Suprapubic skin (tissue), 4 donors: ENCODE results near the gene QKI. TPM values are rescaled to one million over a fixed set of nuclear protein-coding genes. Genes with fewer than 3 reads are reported as not detected.

ENCODE experiments used
- DNase-seq, 2 donors: peaks; one replicate each; pipeline ENCODE4 v3.0.0-alpha.2; 2019; ENCODE audit warnings: low spot score in 2 of 2
- H3K27ac ChIP-seq: fragments of 200-600 bp; sonication (generic); one replicate; pipeline ENCODE4 v1.5.1; 2019
- H3K27me3 ChIP-seq: fragments of 200-600 bp; sonication (generic); one replicate; pipeline ENCODE4 v1.5.1; 2019
- H3K36me3 ChIP-seq: fragments of 200-600 bp; sonication (generic); one replicate; pipeline ENCODE4 v1.5.1; 2019
- H3K4me1 ChIP-seq: fragments of 200-600 bp; sonication (generic); one replicate; pipeline ENCODE4 v1.5.1; 2019
- H3K4me3 ChIP-seq: fragments of 200-600 bp; sonication (generic); one replicate; pipeline ENCODE4 v1.5.1; 2019; ENCODE audit warnings: mild to moderate bottlenecking
- H3K9me3 ChIP-seq: fragments of 200-600 bp; sonication (generic); one replicate; pipeline ENCODE4 v1.5.1; 2019
- EP300 ChIP-seq: sonication (generic); formaldehyde crosslinking; IDR thresholded peaks from one replicate; pipeline ENCODE4 v1.6.1; 2017; ENCODE audit warnings: antibody characterized with exemption
- POLR2A ChIP-seq, 2 donors: fragments of 450-650 bp; IDR thresholded peaks; one replicate each; pipeline ENCODE4 v1.6.1; 2017; ENCODE audit warnings: antibody characterized with exemption in 2 of 2, mild to moderate bottlenecking in 2 of 2, moderate library complexity in 2 of 2
- POLR2AphosphoS5 ChIP-seq, 3 donors: sonication (generic); formaldehyde crosslinking; IDR thresholded peaks; one replicate each; pipeline ENCODE4 v1.6.1; 2017; ENCODE audit warnings: antibody characterized with exemption in 3 of 3
- WGBS: methylation state at CpG from one replicate; pipeline ENCODE4 v1.1.5; 2018; 5-methylcytosine and 5-hydroxymethylcytosine counted together
- total RNA-seq, 4 donors: library from RNA; depleted of rRNA; stranded (reverse); fragments of >200 nt; gene quantifications; one replicate each; pipeline ENCODE4 v1.1.0, GENCODE V29; 2016
- TF ChIP-seq, protein P1 (sequence below), 2 donors: fragments of 200-600 bp in 1 of 2; fragments of 450-650 bp in 1 of 2; sonication (generic) in 1 of 2; IDR thresholded peaks; one replicate each; pipeline ENCODE4 v1.5.1; 2016 to 2019; ENCODE audit warnings: antibody characterized with exemption in 2 of 2, mild to moderate bottlenecking in 1 of 2, moderate library complexity in 1 of 2

Gene QKI
- total RNA-seq, 4 donors from 2014 or later, result 149 to 187 (median 165) TPM

DNA sequence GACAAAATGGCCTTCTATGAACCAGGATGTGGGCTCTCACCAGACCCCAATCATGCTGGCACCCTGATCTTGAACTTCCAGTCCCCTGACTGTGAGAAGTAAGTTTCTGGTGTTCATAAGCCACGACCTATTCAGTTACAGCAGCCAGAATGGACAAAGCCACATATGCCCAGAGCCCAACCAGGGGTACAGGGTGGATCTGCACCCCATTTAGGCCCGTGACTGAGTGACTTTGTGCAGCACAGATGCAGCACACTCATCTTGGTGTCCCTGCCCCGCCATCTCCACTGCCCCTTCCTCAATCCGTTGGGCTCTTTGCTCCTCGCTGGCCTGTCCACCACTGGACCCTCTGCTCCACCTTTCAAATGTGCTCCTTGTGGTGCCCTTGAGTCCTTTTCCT is 205.6 kb downstream of the QKI start:
- Histone ChIP-seq H3K4me1 (no peaks in the 10 kb centered on the region), H3K4me3 (no peak overlapping the region), H3K9me3 (no peaks in the 10 kb centered on the region), H3K27ac (no peak overlapping the region), H3K36me3 (no peaks in the 10 kb centered on the region), H3K27me3 (no peaks in the 10 kb centered on the region)
- DNase-seq, result no peak
- TF ChIP-seq POLR2A (IDR thresholded peaks at IDR 0.05) (no peak), EP300 (no peak), POLR2AphosphoS5 (IDR thresholded peaks at IDR 0.05) (no peak)
- TF ChIP-seq, protein P1, sequence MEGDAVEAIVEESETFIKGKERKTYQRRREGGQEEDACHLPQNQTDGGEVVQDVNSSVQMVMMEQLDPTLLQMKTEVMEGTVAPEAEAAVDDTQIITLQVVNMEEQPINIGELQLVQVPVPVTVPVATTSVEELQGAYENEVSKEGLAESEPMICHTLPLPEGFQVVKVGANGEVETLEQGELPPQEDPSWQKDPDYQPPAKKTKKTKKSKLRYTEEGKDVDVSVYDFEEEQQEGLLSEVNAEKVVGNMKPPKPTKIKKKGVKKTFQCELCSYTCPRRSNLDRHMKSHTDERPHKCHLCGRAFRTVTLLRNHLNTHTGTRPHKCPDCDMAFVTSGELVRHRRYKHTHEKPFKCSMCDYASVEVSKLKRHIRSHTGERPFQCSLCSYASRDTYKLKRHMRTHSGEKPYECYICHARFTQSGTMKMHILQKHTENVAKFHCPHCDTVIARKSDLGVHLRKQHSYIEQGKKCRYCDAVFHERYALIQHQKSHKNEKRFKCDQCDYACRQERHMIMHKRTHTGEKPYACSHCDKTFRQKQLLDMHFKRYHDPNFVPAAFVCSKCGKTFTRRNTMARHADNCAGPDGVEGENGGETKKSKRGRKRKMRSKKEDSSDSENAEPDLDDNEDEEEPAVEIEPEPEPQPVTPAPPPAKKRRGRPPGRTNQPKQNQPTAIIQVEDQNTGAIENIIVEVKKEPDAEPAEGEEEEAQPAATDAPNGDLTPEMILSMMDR (IDR thresholded peaks at IDR 0.05), result no peak
- 93% methylated on average over 5 of the region's 5 CpGs for WGBS

DNA sequence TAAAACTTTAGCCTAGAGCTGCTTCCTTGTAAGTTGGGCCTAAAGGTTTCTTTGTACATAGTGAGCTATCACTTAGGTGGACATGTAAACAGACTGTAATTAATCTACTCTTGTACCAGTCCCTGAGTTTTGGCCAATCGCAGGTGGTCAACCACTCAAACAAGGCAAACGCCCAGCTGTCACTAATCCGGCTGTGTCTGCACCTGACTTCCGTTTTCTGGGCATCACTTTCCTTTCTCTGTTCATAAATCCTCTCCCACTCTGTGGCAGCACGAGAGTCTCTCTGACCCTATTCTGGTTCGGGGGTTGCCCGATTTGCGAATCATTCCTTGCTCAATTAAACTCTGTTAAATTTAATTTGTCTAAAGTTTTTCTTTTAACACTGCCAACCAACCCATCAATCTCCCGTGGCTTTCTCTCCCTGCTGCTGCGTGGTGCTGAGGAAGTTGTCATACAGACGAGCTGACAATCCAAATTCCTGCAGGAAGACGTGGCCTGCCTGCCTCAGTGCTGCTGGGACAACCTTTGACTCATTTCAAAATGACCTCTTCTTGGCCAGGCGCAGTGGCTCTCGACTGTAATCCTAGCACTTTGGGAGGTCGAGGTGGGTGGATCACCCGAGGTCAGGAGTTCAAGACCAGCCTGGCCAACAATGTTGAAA is 206.3 kb downstream of the QKI start:
- H3K4me3 ChIP-seq, result no peak overlapping the region

DNA sequence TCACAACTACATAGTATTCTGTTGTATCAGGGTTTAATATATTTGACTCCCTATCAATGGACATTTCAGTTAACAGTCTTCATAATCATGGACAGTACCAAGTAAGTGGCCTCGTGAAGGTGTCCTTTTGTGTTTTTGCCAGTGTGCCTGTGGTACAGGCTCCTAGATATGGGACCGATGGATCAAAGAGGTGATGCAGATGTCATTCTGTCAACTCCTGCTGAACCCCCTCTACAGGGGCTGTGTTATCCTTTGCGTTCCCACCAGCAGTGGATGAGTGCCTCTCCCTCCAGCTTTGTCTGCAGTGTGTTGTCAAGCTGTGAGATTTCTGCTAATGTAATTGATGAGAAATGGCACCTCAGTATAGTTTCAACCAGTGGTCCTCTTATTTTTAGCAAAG is 210.7 kb downstream of the QKI start:
- Histone ChIP-seq H3K4me3 (no peak overlapping the region), H3K27ac (no peak overlapping the region), H3K27me3 (peaks cover 2% of the 10 kb centered on the region), H3K9me3 (no peaks in the 10 kb centered on the region), H3K36me3 (no peaks in the 10 kb centered on the region), H3K4me1 (no peaks in the 10 kb centered on the region)
- WGBS, result 89% methylated on average over 3 of the region's 3 CpGs
- TF ChIP-seq POLR2A (IDR thresholded peaks at IDR 0.05) (no peak), POLR2AphosphoS5 (IDR thresholded peaks at IDR 0.05) (no peak), EP300 (no peak)
- TF ChIP-seq, protein P1 (IDR thresholded peaks at IDR 0.05), result no peak
- DNase-seq, result no peak

More for the DNA sequence above, 206.3 kb downstream of the QKI start:
- TF ChIP-seq, protein P1 (IDR thresholded peaks at IDR 0.05), result no peak
- H3K36me3 ChIP-seq, result no peaks in the 10 kb centered on the region
- DNase-seq, result no peak
- no peaks in the 10 kb centered on the region for H3K27me3 ChIP-seq
- no peaks in the 10 kb centered on the region for H3K9me3 ChIP-seq
- H3K4me1 ChIP-seq, result no peaks in the 10 kb centered on the region
- H3K27ac ChIP-seq, result no peak overlapping the region
- WGBS, result 79% methylated on average over 16 of the region's 16 CpGs

DNA sequence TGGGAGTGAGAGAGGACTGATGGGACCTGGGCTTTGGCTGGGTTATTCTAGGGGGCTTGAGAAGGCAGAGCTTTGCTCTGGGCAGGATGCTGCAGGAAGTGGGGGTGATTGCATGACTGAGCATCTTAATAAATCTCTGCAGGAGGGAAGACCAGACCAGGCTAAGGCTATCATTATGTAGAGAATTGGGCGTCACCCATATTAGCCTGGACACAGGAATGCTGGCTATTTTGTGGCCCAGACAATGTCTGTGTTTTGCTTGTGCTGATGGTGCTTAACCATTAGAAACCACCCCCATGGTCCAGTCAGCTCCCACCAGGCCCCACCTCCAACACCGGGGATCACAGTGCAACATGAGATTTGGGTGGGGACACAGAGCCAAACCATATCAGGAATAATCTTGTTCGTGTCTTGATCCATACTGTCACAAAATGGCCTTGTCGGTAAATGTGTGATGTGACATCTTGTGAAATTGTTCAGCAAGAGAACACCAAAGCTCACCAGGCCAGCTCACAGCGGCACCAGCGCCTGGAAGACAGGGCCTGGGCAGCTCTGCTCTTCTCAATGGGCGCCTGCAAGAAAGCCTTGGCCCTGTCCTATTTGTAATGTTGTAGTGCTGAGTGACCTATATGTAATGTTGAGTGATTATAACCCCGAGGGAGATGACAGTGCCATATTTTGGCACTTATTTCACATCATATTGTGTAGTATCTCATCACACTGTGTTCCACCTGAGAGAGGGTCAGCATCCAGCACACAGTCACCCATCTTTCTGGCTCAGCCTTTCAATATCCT is 211.8 kb downstream of the QKI start:
- H3K27me3 ChIP-seq, result peaks cover 12% of the 10 kb centered on the region
- H3K36me3 ChIP-seq, result no peaks in the 10 kb centered on the region
- no peak overlapping the region for H3K4me3 ChIP-seq
- TF ChIP-seq, protein P1 (IDR thresholded peaks at IDR 0.05), result no peak
- no peak for TF ChIP-seq POLR2A (IDR thresholded peaks at IDR 0.05)
- no peak for TF ChIP-seq EP300
- TF ChIP-seq POLR2AphosphoS5 (IDR thresholded peaks at IDR 0.05), result no peak
- H3K27ac ChIP-seq, result no peak overlapping the region
- H3K4me1 ChIP-seq, result no peaks in the 10 kb centered on the region
- no peaks in the 10 kb centered on the region for H3K9me3 ChIP-seq
- no peak for DNase-seq
- WGBS, result 96% methylated on average over 7 of the region's 8 CpGs

- TF ChIP-seq POLR2A (IDR thresholded peaks at IDR 0.05) (no peak), EP300 (no peak), POLR2AphosphoS5 (IDR thresholded peaks at IDR 0.05) (no peak)
- TF ChIP-seq, protein P1 (IDR thresholded peaks at IDR 0.05), result no peak
- Histone ChIP-seq H3K4me3 (no peak overlapping the region), H3K27ac (no peak overlapping the region), H3K36me3 (no peaks in the 10 kb centered on the region), H3K9me3 (no peaks in the 10 kb centered on the region), H3K4me1 (no peaks in the 10 kb centered on the region), H3K27me3 (peaks cover 19% of the 10 kb centered on the region)
- WGBS, result 56% methylated on average over 11 of the region's 11 CpGs
- DNase-seq, result no peak
Measured at GRCh38 chr6:163627274-163628062, 212.9 kb downstream of the QKI start.
